ENCODE results near the gene FGD6. TPM values are rescaled to one million over a fixed set of nuclear protein-coding genes. Genes with fewer than 3 reads are reported as not detected.

FGD6 gene
- total RNA-seq, 4 donors from 2014 or later = 16.2 to 46.9 (median 25.0) TPM

DNA sequence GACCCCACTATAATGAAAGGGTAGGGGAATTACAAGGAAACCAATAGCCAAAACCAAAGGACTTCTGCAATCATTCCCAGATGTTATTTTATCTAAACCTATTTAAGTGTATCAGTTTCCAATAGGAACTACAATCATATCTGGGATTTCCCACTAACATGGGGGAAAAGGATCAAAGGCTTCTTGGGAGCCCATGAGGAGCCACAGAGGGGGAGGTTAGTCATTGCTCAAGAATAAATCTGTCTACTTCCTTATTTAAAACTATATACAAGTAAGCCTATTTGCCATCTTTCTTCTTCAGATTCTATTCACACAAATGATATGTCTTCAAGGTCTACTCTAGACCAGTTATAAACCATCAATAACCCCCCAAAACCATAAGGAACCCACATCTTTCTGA is 33.1 kb downstream of the FGD6 start:
- Histone ChIP-seq H3K36me3 (no peaks in the 10 kb centered on the region), H3K27ac (no peak overlapping the region), H3K4me1 (no peaks in the 10 kb centered on the region), H3K27me3 (no peaks in the 10 kb centered on the region), H3K4me3 (no peak overlapping the region), H3K9me3 (no peaks in the 10 kb centered on the region)
- no peak for DNase-seq (ENCODE audit: low spot score in 2 of 2)
- TF ChIP-seq POLR2AphosphoS5 (IDR thresholded peaks at IDR 0.05) = no peak
- TF ChIP-seq, protein P1, sequence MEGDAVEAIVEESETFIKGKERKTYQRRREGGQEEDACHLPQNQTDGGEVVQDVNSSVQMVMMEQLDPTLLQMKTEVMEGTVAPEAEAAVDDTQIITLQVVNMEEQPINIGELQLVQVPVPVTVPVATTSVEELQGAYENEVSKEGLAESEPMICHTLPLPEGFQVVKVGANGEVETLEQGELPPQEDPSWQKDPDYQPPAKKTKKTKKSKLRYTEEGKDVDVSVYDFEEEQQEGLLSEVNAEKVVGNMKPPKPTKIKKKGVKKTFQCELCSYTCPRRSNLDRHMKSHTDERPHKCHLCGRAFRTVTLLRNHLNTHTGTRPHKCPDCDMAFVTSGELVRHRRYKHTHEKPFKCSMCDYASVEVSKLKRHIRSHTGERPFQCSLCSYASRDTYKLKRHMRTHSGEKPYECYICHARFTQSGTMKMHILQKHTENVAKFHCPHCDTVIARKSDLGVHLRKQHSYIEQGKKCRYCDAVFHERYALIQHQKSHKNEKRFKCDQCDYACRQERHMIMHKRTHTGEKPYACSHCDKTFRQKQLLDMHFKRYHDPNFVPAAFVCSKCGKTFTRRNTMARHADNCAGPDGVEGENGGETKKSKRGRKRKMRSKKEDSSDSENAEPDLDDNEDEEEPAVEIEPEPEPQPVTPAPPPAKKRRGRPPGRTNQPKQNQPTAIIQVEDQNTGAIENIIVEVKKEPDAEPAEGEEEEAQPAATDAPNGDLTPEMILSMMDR (IDR thresholded peaks at IDR 0.05) = no peak
- TF ChIP-seq EP300 (IDR thresholded peaks at IDR 0.05) = no peak

DNA sequence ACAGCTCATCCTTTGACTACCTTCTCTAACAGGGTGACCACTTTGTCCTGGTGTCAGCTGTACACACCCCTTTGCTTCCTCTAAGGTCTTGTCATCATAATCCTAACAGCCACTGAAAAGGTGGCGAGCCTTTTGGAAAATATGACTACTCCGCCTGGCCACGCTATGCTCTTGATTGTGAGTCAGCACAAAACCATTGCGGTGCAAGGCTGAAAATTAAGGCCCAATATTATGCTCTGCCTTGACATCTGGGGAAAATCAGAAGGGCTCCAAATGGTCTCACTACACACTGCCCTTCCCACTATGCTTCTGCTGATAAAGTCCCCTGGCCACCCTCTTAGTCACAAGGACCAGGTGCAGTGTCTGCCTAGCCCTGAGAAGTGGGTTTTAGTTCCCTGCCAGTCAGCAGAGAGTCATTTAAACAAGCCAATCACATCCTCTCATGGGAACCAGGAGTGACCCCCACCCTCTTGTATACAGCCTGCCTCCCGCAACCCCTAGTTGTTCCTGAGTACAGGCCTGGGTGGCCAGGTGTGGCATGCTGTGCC is 34.3 kb downstream of the FGD6 start:
- Histone ChIP-seq H3K9me3 (no peaks in the 10 kb centered on the region), H3K4me1 (peaks cover 8% of the 10 kb centered on the region), H3K36me3 (no peaks in the 10 kb centered on the region), H3K27me3 (no peaks in the 10 kb centered on the region), H3K27ac (no peak overlapping the region), H3K4me3 (no peak overlapping the region)
- no peak for DNase-seq (ENCODE audit: low spot score in 2 of 2)
- no peak for TF ChIP-seq POLR2AphosphoS5 (IDR thresholded peaks at IDR 0.05)
- TF ChIP-seq, protein P1 (IDR thresholded peaks at IDR 0.05) = no peak
- no peak for TF ChIP-seq EP300 (IDR thresholded peaks at IDR 0.05)
- TF ChIP-seq POLR2A (IDR thresholded peaks at IDR 0.05) = no peak
- 68% methylated on average over 4 of the region's 5 CpGs for WGBS

DNA sequence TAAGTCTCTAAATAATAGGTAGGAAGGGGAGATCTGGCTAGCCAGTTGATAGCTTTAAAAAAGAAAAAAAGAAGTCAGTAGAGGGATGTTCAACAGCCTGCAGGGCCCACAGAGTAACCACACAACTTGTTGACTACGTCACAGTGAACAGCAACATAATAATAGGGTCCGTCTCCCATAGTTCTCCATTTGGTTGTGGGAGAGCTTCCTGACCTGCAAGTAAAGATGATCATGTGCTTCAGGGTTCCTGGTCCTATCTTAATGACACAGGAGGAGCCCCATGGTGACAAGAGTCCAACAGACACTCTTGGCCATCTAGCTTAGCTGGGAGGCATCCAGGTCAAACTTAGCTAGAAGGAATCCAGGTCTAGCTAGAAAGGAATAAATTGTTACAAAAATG is 36.2 kb downstream of the FGD6 start:
- Histone ChIP-seq H3K9me3 (no peaks in the 10 kb centered on the region), H3K27ac (no peak overlapping the region), H3K4me1 (peaks cover 8% of the 10 kb centered on the region), H3K36me3 (no peaks in the 10 kb centered on the region), H3K4me3 (no peak overlapping the region), H3K27me3 (no peaks in the 10 kb centered on the region)
- TF ChIP-seq, protein P1 (IDR thresholded peaks at IDR 0.05) = no peak
- TF ChIP-seq POLR2AphosphoS5 (IDR thresholded peaks at IDR 0.05) (no peak), POLR2A (IDR thresholded peaks at IDR 0.05) (no peak), EP300 (IDR thresholded peaks at IDR 0.05) (no peak)
- DNase-seq (ENCODE audit: low spot score in 2 of 2) = no peak
- 78% methylated on average over 2 of the region's 2 CpGs for whole genome bisulfite sequencing

DNA sequence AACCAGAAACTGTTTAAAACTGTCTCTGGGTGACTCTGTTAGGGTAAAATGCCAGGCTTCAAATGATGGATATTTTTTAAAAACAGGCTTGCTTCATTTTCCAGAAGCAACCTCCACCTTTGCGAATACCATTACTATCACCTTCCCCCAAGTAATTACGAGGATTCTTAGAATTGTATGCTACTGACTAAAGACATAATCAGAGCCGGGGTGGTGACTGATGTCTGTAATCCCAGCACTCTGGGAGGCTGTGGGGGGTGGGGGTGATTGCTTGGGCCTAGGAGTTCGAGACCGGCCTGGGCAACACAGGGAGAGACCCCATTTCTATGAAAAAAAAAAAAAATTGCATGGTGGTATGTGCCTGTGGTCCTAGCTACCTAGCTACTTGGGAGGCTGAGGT is 38.3 kb downstream of the FGD6 start:
- peaks cover 11% of the 10 kb centered on the region for H3K4me1 ChIP-seq
- H3K27me3 ChIP-seq = no peaks in the 10 kb centered on the region
- H3K36me3 ChIP-seq = no peaks in the 10 kb centered on the region
- TF ChIP-seq POLR2AphosphoS5 (IDR thresholded peaks at IDR 0.05) (no peak), EP300 (IDR thresholded peaks at IDR 0.05) (no peak), POLR2A (IDR thresholded peaks at IDR 0.05) (no peak)
- TF ChIP-seq, protein P1 (IDR thresholded peaks at IDR 0.05) = no peak
- no peak overlapping the region for H3K4me3 ChIP-seq
- no peak for DNase-seq (ENCODE audit: low spot score in 2 of 2)
- WGBS = 77% methylated on average over 5 of the region's 5 CpGs
- H3K27ac ChIP-seq = no peak overlapping the region
- H3K9me3 ChIP-seq = no peaks in the 10 kb centered on the region

DNA sequence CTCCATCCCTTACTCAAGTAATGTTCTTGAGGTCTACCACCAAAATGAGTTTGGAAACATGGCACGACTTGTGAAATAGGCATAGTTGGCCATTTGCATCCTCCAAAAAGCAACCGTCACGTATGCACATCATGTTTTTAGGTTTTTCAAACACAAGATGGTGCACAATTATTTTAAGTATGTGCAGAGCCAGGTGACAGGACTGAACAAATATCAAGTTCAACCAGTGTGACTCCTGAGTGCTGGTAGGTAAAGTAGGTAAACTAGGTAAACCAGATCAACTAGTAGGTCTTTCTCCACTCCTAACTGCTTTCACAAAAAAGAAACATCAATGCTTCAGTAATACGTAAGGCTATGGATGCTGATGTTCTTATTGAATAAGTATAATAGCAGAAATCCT is 39.1 kb downstream of the FGD6 start:
- H3K27me3 ChIP-seq = no peaks in the 10 kb centered on the region
- TF ChIP-seq POLR2AphosphoS5 (IDR thresholded peaks at IDR 0.05) = no peak
- no peak for TF ChIP-seq POLR2A (IDR thresholded peaks at IDR 0.05)
- TF ChIP-seq, protein P1 (IDR thresholded peaks at IDR 0.05) = no peak
- no peak for TF ChIP-seq EP300 (IDR thresholded peaks at IDR 0.05)
- H3K27ac ChIP-seq = no peak overlapping the region
- WGBS = 79% methylated on average over 4 of the region's 4 CpGs
- H3K9me3 ChIP-seq = no peaks in the 10 kb centered on the region
- H3K4me1 ChIP-seq = peaks cover 20% of the 10 kb centered on the region
- no peak for DNase-seq (ENCODE audit: low spot score in 2 of 2)
- H3K36me3 ChIP-seq = no peaks in the 10 kb centered on the region
- H3K4me3 ChIP-seq = no peak overlapping the region
